KG1 (cell line): ENCODE data around the gene PNPLA5.
"Not testable (repeated sequence)": the region's sequence is repeated elsewhere in the genome, so short reads cannot be mapped to it uniquely, and the experiment has no call there.

Experiments
- DNase-seq: peaks from one replicate; lab custom pipeline; 2025; lab: John Stamatoyannopoulos, UW

Gene PNPLA5

GRCh38 chr22:43891360-43892182 is at the start of gene PNPLA5:
PNPLA5 (minus strand) TSS chr22:43892013; CDS start chr22:43891880, 133 bp downstream.
- no peak for DNase-seq

- no peak for DNase-seq
These were observed 49.6 kb upstream of the PNPLA5 start for GRCh38 chr22:43941449-43941848.

GRCh38 chr22:43931771-43932170 is 40.0 kb upstream of the PNPLA5 start:
- DNase-seq, result no peak

GRCh38 chr22:43928908-43929307 is 37.1 kb upstream of the PNPLA5 start:
- DNase-seq, result no peak

GRCh38 chr22:43928468-43928867 is 36.7 kb upstream of the PNPLA5 start:
- no peak for DNase-seq

- no peak for DNase-seq
These were observed 34.5 kb upstream of the PNPLA5 start for GRCh38 chr22:43926349-43926710.

GRCh38 chr22:43925433-43926348 is 33.9 kb upstream of the PNPLA5 start:
- DNase-seq, result no peak

- DNase-seq, result no peak
These were observed 33.1 kb upstream of the PNPLA5 start for GRCh38 chr22:43924877-43925276.

- peak; percentile 30 for DNase-seq
These were observed 32.0 kb upstream of the PNPLA5 start, which contains the start of gene PNPLA3 for GRCh38 chr22:43923631-43924464. PNPLA3 (plus strand) TSS chr22:43923805; CDS start chr22:43923912, 107 bp downstream.

GRCh38 chr22:43923191-43923590 is 31.4 kb upstream of the PNPLA5 start:
- peak; percentile 25 for DNase-seq

GRCh38 chr22:43922123-43922522 is 30.3 kb upstream of the PNPLA5 start:
- no peak for DNase-seq

- no peak for DNase-seq
These were observed 29.6 kb upstream of the PNPLA5 start for GRCh38 chr22:43921370-43921769.

- DNase-seq, result no peak
These were observed 27.5 kb upstream of the PNPLA5 start for GRCh38 chr22:43919106-43919973.

- DNase-seq, result no peak
These were observed 25.7 kb upstream of the PNPLA5 start for GRCh38 chr22:43917521-43917920.

- DNase-seq, result no peak
These were observed 19.5 kb upstream of the PNPLA5 start for GRCh38 chr22:43911351-43911750.

- no peak for DNase-seq
These were observed 18.4 kb upstream of the PNPLA5 start for GRCh38 chr22:43910178-43910695.

GRCh38 chr22:43909708-43910107 is 17.9 kb upstream of the PNPLA5 start:
- DNase-seq, result no peak

GRCh38 chr22:43905681-43906080 is 13.9 kb upstream of the PNPLA5 start:
- no peak for DNase-seq

GRCh38 chr22:43904412-43904811 is 12.6 kb upstream of the PNPLA5 start:
- not testable (repeated sequence) for DNase-seq

- DNase-seq, result not testable (repeated sequence)
These were observed 11.2 kb upstream of the PNPLA5 start for GRCh38 chr22:43903033-43903432.
